Neural cell (in vitro differentiated cells): ENCODE results near the gene CAVIN1.

Experiments
- EZH2 ChIP-seq: fragments of 200-600, 300-800 bp; shearing (Covaris generic), sonication (generic); IDR thresholded peaks from 2 replicates; pipeline ENCODE4 v1.6.1; 2014; ENCODE audit warnings: antibody characterized with exemption, low read length, borderline replicate concordance, mild to moderate bottlenecking; ENCODE audit not compliant: insufficient read depth, poor library complexity, severe bottlenecking
- SMC3 ChIP-seq: fragments of 450-650 bp; conservative IDR thresholded peaks from 2 replicates; pipeline ENCODE4 v1.6.1; 2014; ENCODE audit warnings: antibody characterized with exemption, mild to moderate bottlenecking, moderate library complexity; ENCODE audit not compliant: poor library complexity

DNA sequence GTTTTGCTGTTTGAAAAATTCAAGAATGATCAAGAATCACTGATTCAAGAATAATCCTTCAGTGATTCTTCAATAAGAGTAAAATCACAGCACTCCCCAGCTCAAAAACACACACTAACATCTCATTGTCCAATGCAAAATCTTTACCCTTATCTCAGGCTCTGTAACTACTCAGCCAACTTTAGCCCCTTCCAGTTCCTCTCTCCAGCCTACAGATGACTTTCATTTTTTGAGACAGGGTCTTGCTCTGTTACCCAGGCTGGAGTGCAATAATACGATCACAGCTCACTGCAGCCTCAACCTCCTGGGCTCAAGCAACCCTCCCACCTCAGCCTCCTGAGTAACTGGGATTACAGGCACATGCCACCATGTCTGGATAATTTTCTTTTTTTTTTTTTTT is 59.8 kb downstream of the CAVIN1 start:
- no peak for TF ChIP-seq EZH2
- no peak for TF ChIP-seq SMC3
